T-cell (primary cell): ENCODE measurements around the gene CTSH. TPM values are rescaled to one million over a fixed set of nuclear protein-coding genes. Genes with fewer than 3 reads are reported as not detected.

Source experiments
- ATAC-seq, 4 experiments: fragments of 200-7000 bp in 3 of 4; fragments of 150-1000 bp in 1 of 4; cut with Tn5 transposase; replicated peaks in 1 of 4; 1 replicate in 3 of 4; 2 replicates in 1 of 4; pipeline ENCODE4 v1.10.0; 2021; ENCODE audit warnings: moderate library complexity in 3 of 4, mild to moderate bottlenecking in 2 of 4, moderate number of reproducible peaks in 1 of 4
- CTCF ChIA-PET, 2 donors: fragments of 300-600 bp; sonication (Branson Sonifier 250); formaldehyde crosslinking; loops; one replicate each; lab custom pipeline; 2022; ENCODE audit warnings: antibody characterized with exemption in 2 of 2; lab: Charles Lee
- POLR2A ChIA-PET, 2 donors: fragments of 300-600 bp; sonication (Branson Sonifier 250); formaldehyde crosslinking; loops; one replicate each; lab custom pipeline; 2022; ENCODE audit warnings: antibody characterized with exemption in 2 of 2; lab: Charles Lee
- DNase-seq, 35 experiments: peaks; one replicate each; pipeline versions ENCODE4 v3.0.0 to v3.0.0-alpha.2; 2013 to 2023
- H3K27ac ChIP-seq: one replicate; pipeline ENCODE4 v1.5.1; 2013; ENCODE audit warnings: low read length
- H3K27me3 ChIP-seq, 2 experiments: replicated peaks in 1 of 2; 1 replicate in 1 of 2; 2 replicates in 1 of 2; pipeline versions ENCODE4 v1.6.1 to v1.7.0; 2013; ENCODE audit warnings: low read length in 1 of 2, mixed read lengths in 1 of 2; ENCODE audit not compliant: control insufficient read depth in 2 of 2, insufficient read depth in 2 of 2; ENCODE audit errors: extremely low read depth in 1 of 2
- H3K36me3 ChIP-seq, 2 donors: 1 replicate in 1 of 2; 2 replicates in 1 of 2; pipeline versions ENCODE4 v1.6.1 to v1.7.0; 2013; ENCODE audit warnings: low read length in 1 of 2; ENCODE audit not compliant: control insufficient read depth in 2 of 2, insufficient read depth in 1 of 2; ENCODE audit errors: extremely low read depth in 1 of 2
- H3K4me1 ChIP-seq, 2 experiments: 1 replicate in 1 of 2; 2 replicates in 1 of 2; pipeline versions ENCODE4 v1.6.1 to v1.7.0; 2013; ENCODE audit warnings: low read length in 2 of 2, mixed read lengths in 1 of 2; ENCODE audit not compliant: insufficient read depth in 2 of 2, control insufficient read depth in 1 of 2; ENCODE audit errors: extremely low read depth in 1 of 2
- H3K4me3 ChIP-seq, 2 donors: 1 replicate in 1 of 2; 2 replicates in 1 of 2; pipeline versions ENCODE4 v1.5.1 to v1.7.0; 2013; ENCODE audit warnings: mild to moderate bottlenecking in 2 of 2, low read length in 1 of 2, moderate library complexity in 1 of 2; ENCODE audit not compliant: control insufficient read depth in 1 of 2; ENCODE audit errors: extremely low read depth in 1 of 2
- H3K9me3 ChIP-seq: 2 replicates; pipeline ENCODE4 v1.7.0; 2013
- H3K27ac Mint-ChIP-seq, 2 donors: one replicate each; pipeline ENCODE4 v1.8.0; 2020 to 2021; ENCODE audit warnings: mild to moderate bottlenecking in 2 of 2, mixed read lengths in 2 of 2
- H3K27me3 Mint-ChIP-seq, 2 donors: one replicate each; pipeline ENCODE4 v1.8.0; 2021 to 2022; ENCODE audit warnings: mixed read lengths in 2 of 2
- H3K36me3 Mint-ChIP-seq: one replicate; pipeline ENCODE4 v1.8.0; 2021; ENCODE audit warnings: mixed read lengths
- H3K4me1 Mint-ChIP-seq, 3 donors: one replicate each; pipeline ENCODE4 v1.8.0; 2020 to 2022; ENCODE audit warnings: mixed read lengths in 3 of 3, mild to moderate bottlenecking in 1 of 3
- H3K4me3 Mint-ChIP-seq, 3 donors: one replicate each; pipeline ENCODE4 v1.8.0; 2020 to 2022; ENCODE audit warnings: mild to moderate bottlenecking in 3 of 3, mixed read lengths in 3 of 3, moderate library complexity in 3 of 3
- H3K9me3 Mint-ChIP-seq, 3 donors: one replicate each; pipeline ENCODE4 v1.8.0; 2020 to 2022; ENCODE audit warnings: mixed read lengths in 3 of 3
- WGBS: methylation state at CpG from one replicate; pipeline ENCODE4 v1.1.5; 2013; ENCODE audit warnings: missing lambda C conversion rate; ENCODE audit not compliant: insufficient coverage; 5-methylcytosine and 5-hydroxymethylcytosine counted together
- total RNA-seq, 35 experiments: library from RNA in 6 of 35; stranded (reverse) in 6 of 35; fragments of 120-200 nt in 1 of 35; gene quantifications; one replicate each; pipeline versions ENCODE4 v1.2.1 to v1.2.4 and lab custom pipeline; 2013 to 2026

CTSH gene
- total RNA-seq, 5 donors from 2014 or later (not counting 1 experiment from before 2014, with no cell fraction given) = 8.5 to 49.7 (median 19.2) TPM

DNA sequence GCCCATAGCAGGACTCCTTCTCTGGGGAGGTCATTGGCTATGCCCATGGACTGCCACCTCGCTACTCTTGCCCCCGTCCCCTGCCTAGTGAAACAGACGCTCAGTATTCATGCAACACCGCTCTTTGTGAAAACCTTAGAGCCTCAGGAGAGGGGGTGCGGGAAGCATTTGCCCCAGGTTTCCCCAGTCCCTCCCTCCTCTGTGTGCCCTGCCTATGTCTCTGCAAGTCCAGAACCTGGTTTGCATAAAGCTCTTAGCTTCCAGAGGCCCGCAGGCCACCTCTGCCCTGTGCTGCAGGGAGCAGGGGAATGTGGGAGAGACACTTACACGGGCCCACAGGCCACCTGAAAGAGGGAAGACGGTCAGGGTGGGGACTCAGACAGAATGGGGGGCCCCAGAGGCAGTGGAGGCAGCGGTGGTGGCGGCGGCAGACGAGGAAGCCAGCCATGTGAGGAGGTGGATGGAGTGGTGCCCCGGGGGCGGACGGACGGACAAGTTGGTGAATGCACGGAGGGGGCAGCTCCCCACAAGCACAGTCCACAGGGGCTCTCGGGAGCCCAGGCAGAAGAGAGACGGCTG lies 33.8 kb upstream of the CTSH start:
- no peaks in the 10 kb centered on the region for H3K4me1 ChIP-seq
- peaks cover 0 to 7% (median 2%) of the 10 kb centered on the region in 3 donors for H3K4me1 Mint-ChIP-seq
- ATAC-seq = no peak

DNA sequence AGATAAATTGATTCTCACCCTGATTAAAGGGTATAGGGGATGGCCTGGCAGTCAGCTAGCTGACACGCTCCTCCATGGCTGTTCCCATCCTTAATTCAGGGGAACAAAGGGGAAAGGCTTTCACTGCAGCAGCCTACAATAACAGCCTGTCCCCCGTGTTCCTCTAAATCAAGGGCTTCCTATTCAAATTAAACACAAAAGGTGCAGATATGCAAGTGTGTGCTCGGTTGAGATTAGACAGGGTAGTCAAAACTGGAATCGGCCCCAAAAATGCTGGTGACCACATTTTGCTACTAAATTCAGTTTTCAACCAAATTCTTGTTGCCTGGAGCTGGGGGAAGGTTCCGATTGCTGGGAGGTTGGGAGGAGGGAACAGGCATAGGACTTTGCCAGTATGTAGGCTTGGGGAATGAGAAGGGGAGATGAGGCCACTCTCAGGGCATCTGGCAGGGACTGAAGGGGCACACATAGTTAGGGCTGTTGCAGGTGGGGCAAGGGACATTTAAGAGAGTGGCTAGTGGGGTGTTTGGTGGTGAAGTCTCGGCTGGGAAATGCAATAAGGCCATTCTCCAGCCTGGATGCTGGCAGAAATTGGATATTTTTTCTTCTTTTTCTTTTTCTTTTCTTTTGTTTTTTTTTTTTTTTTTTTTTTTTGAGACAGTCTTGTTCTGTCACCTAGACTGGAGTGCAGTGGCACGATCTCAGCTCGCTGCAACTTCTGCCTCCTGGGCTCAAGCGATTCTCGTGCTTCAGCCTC lies 32.9 kb upstream of the CTSH start:
- CTCF ChIA-PET = no interaction called here
- Histone ChIP-seq H3K4me3 (no peak overlapping the region), H3K4me1 (no peaks in the 10 kb centered on the region), H3K9me3 (no peaks in the 10 kb centered on the region), H3K36me3 (no peaks in the 10 kb centered on the region), H3K27ac (no peak overlapping the region), H3K27me3 (peaks cover 0 to 27% of the 10 kb centered on the region in 2 experiments)
- peaks cover 0 to 2% of the 10 kb centered on the region in 2 donors for H3K27me3 Mint-ChIP-seq
- peaks cover 0 to 7% (median 2%) of the 10 kb centered on the region in 3 donors for H3K4me1 Mint-ChIP-seq
- DNase-seq (no peak), ATAC-seq (no peak)
- H3K4me3 Mint-ChIP-seq = no peak overlapping the region
- 73% methylated on average over 6 of the region's 10 CpGs for WGBS
- H3K9me3 Mint-ChIP-seq = no peaks in the 10 kb centered on the region
- POLR2A ChIA-PET = no interaction called here
- no peaks in the 10 kb centered on the region for H3K36me3 Mint-ChIP-seq
- peak overlapping the region in 1 of 2 donors; percentile 16 for H3K27ac Mint-ChIP-seq

More for the DNA sequence above, 33.8 kb upstream of the CTSH start:
- POLR2A ChIA-PET = no interaction called here
- peaks cover under 1 to 4% of the 10 kb centered on the region in 2 donors for H3K27me3 Mint-ChIP-seq
- H3K27ac ChIP-seq = no peak overlapping the region
- no peaks in the 10 kb centered on the region for H3K9me3 ChIP-seq
- 82% methylated on average over 11 of the region's 19 CpGs for WGBS
- H3K36me3 ChIP-seq = no peaks in the 10 kb centered on the region
- H3K9me3 Mint-ChIP-seq = no peaks in the 10 kb centered on the region
- peaks cover 0 to 27% of the 10 kb centered on the region in 2 experiments for H3K27me3 ChIP-seq
- H3K4me3 Mint-ChIP-seq = no peak overlapping the region
- no peak for DNase-seq
- no peaks in the 10 kb centered on the region for H3K36me3 Mint-ChIP-seq
- no peak overlapping the region for H3K27ac Mint-ChIP-seq
- CTCF ChIA-PET = interaction anchor here in 1 of 2 donors (1.2 kb wide), 1 partner anchor 10 kb away, joined by 7 read pairs; no protein-coding TSS in a partner anchor
- H3K4me3 ChIP-seq = no peak overlapping the region

DNA sequence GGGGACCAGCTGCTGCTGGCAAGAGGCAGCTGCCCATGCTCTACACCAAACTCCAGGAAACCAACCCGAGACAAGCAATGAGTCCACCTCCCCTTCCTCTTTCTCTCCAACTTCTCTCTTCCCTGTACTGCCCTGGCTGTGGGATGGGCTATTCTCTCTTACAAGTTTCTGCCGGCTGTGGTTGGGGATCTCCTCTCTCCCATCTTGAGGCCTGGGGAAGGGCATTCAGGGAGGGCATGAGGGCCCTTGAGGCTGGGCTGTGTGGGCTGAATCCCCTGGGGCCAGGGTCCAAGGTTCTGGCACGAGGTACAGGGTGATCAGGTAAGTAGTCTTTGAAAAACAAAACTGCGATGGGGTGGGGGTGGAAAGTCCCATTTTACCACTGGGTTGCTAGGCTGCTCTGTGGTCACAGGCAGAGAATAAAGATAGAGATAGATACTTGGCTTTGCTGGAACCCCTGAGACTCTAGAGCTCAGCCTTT lies 32.3 kb upstream of the CTSH start:
- no peaks in the 10 kb centered on the region for H3K4me1 ChIP-seq
- Mint-ChIP-seq H3K4me3 (no peak overlapping the region), H3K27me3 (peaks cover 0 to 2% of the 10 kb centered on the region in 2 donors), H3K36me3 (no peaks in the 10 kb centered on the region), H3K4me1 (peaks cover 0 to 7% (median 2%) of the 10 kb centered on the region in 3 donors), H3K27ac (no peak overlapping the region), H3K9me3 (no peaks in the 10 kb centered on the region)
- H3K9me3 ChIP-seq = no peaks in the 10 kb centered on the region
- DNase-seq (no peak), ATAC-seq (no peak)
- POLR2A ChIA-PET = no interaction called here
- no peak overlapping the region for H3K27ac ChIP-seq
- no peak overlapping the region for H3K4me3 ChIP-seq
- WGBS = 27% methylated on average over 1 of the region's 4 CpGs
- CTCF ChIA-PET = no interaction called here
- peaks cover 0 to 27% of the 10 kb centered on the region in 2 experiments for H3K27me3 ChIP-seq
- H3K36me3 ChIP-seq = no peaks in the 10 kb centered on the region

DNA sequence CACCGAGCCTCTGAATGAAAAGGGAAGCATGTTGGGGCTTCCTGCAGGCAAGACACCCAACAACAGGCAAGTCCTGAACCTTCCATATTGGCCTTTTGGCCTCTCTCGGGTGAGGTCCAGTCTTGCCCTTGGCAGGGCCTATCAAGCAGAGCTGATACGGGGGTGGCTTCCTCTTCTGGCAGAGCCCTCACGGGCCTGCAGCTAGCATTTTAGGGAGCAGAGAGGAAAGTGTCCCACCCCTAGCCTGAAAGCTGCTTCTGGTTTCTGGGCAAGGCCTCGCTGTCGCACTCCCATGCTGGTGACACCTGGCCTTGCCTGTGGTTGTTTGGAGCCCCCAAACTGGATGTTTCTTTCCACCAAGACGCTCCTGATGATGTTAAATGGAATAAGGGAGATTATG lies 31.8 kb upstream of the CTSH start:
- H3K36me3 ChIP-seq = no peaks in the 10 kb centered on the region
- no peaks in the 10 kb centered on the region for H3K9me3 ChIP-seq
- no peak overlapping the region for H3K4me3 Mint-ChIP-seq
- H3K27ac ChIP-seq = no peak overlapping the region
- peaks cover 0 to 2% of the 10 kb centered on the region in 2 donors for H3K27me3 Mint-ChIP-seq
- ATAC-seq = no peak
- H3K4me3 ChIP-seq = no peak overlapping the region
- no peak overlapping the region for H3K27ac Mint-ChIP-seq
- H3K27me3 ChIP-seq = peaks cover 0 to 25% of the 10 kb centered on the region in 2 experiments
- CTCF ChIA-PET = no interaction called here
- POLR2A ChIA-PET = no interaction called here
- no peaks in the 10 kb centered on the region for H3K36me3 Mint-ChIP-seq
- DNase-seq = no peak
- H3K4me1 Mint-ChIP-seq = peaks cover 0 to 7% (median 2%) of the 10 kb centered on the region in 3 donors
- no peaks in the 10 kb centered on the region for H3K9me3 Mint-ChIP-seq
- WGBS = 80% methylated on average over 6 of the region's 7 CpGs
- no peaks in the 10 kb centered on the region for H3K4me1 ChIP-seq

DNA sequence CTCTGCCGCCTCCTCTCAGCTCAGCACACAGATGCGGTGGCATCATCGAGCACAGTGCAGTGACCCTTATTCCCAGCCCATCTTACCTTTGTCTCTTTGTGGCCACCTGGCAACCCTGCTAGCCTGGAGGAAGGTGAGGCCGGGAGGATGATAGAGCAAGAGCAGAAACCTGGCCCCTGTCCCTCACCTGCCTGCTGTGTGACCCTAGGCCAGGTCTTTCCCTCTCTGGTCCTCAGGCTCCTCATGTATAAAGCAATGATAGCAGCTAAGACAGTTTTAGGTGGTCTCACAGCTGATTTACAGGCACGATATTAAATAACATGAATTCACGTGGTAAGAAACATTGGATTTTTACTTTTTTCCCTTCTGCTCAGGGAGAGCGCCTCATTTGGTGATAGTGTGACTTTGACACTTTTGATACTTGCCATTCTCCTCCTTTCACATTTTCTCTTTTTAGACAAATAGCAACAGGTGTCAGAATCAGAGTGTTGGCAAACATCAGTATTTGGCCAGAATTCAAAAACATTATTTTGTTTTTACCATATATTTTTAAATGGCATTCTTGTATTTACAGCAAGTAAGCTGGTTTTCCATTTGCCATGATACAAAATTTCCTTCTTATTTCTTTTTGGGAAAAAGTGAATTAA lies 29.5 kb upstream of the CTSH start:
- no peak overlapping the region for H3K4me3 ChIP-seq
- H3K36me3 ChIP-seq = no peaks in the 10 kb centered on the region
- 83% methylated on average over 1 of the region's 7 CpGs for WGBS
- no peaks in the 10 kb centered on the region for H3K9me3 ChIP-seq
- ChIA-PET CTCF (no interaction called here), POLR2A (no interaction called here)
- H3K27ac Mint-ChIP-seq = no peak overlapping the region
- no peak overlapping the region for H3K27ac ChIP-seq
- H3K4me3 Mint-ChIP-seq = no peak overlapping the region
- peaks cover 0 to 2% of the 10 kb centered on the region in 2 donors for H3K27me3 Mint-ChIP-seq
- no peaks in the 10 kb centered on the region for H3K9me3 Mint-ChIP-seq
- ATAC-seq = no peak
- H3K4me1 Mint-ChIP-seq = peaks cover 0 to 7% (median 2%) of the 10 kb centered on the region in 3 donors
- no peaks in the 10 kb centered on the region for H3K4me1 ChIP-seq
- H3K27me3 ChIP-seq = peaks cover 0 to 19% of the 10 kb centered on the region in 2 experiments
- no peak for DNase-seq
- H3K36me3 Mint-ChIP-seq = no peaks in the 10 kb centered on the region

DNA sequence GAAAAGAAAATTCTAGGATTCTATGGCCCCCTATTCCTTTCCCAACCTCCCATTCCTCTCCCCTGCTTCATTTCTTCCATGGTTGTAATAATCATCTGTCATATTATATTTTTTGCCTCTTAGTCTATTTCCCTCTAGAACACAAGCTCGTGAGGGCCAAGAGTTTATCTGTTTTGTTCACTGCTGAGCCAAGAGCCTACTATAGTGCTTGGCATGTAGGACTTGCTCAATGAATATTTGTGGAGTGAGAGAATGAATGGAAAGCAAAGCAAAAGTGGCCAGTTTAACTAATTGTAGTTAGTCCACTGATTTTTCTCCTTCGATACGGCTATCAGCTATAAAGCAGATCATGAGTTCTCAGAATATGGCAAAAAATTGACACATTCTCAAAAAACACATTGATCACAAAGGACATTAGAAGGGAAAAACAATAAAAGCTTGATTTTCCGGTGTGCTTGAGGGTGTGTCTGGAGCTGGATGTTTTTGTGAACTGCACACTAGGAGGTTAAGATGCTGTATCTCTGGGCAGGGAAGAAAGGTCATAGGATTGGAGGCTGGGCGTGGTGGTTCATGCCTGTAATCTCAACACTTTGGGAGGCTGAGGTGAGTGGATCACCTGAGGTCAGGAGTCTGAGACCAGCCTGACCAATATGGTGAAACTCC lies 25.0 kb upstream of the CTSH start:
- ATAC-seq (no peak), DNase-seq (no peak)
- no peak overlapping the region for H3K4me3 Mint-ChIP-seq
- Histone ChIP-seq H3K9me3 (no peaks in the 10 kb centered on the region), H3K27ac (no peak overlapping the region), H3K27me3 (peaks cover 0 to 5% of the 10 kb centered on the region in 2 experiments), H3K36me3 (no peaks in the 10 kb centered on the region), H3K4me3 (no peak overlapping the region), H3K4me1 (no peaks in the 10 kb centered on the region)
- no peaks in the 10 kb centered on the region for H3K9me3 Mint-ChIP-seq
- CTCF ChIA-PET = no interaction called here
- H3K27ac Mint-ChIP-seq = no peak overlapping the region
- no peaks in the 10 kb centered on the region for H3K27me3 Mint-ChIP-seq
- H3K36me3 Mint-ChIP-seq = no peaks in the 10 kb centered on the region
- no peaks in the 10 kb centered on the region for H3K4me1 Mint-ChIP-seq
- WGBS = no CpG with 5 or more reads among the region's 5 CpGs
- POLR2A ChIA-PET = interaction anchor here in 1 of 2 donors (0.6 kb wide), 1 partner anchor 405 kb away, joined by 3 read pairs; the partner anchor contains the start of gene CHRNA5
